DOHH2 (cell line): ENCODE data around the gene MOB2.

ENCODE experiments used
- H3F3A ChIP-seq: fragments of 200-600 bp; sonication (generic), shearing (Covaris generic); 2 replicates; pipeline ENCODE4 v1.6.0; 2016; ENCODE audit warnings: antibody characterized with exemption, mild to moderate bottlenecking; ENCODE audit not compliant: control insufficient read depth, insufficient read depth
- H3K27ac ChIP-seq: fragments of 200-600 bp; sonication (generic); 2 replicates; pipeline ENCODE4 v1.5.1; 2014; ENCODE audit warnings: low read depth, mild to moderate bottlenecking, low read length, moderate library complexity
- H3K27me3 ChIP-seq: fragments of 200-600 bp; sonication (generic); 2 replicates; pipeline ENCODE4 v1.6.1; 2014; ENCODE audit warnings: mild to moderate bottlenecking, low read length, mixed read lengths; ENCODE audit not compliant: control insufficient read depth
- H3K36me3 ChIP-seq: fragments of 200-600 bp; sonication (generic); 2 replicates; pipeline ENCODE4 v1.6.1; 2014; ENCODE audit warnings: mild to moderate bottlenecking, low read length, moderate library complexity, mixed read lengths; ENCODE audit not compliant: control insufficient read depth
- H3K4me1 ChIP-seq: fragments of 200-600 bp; sonication (generic); 2 replicates; pipeline ENCODE4 v1.6.1; 2014; ENCODE audit warnings: mild to moderate bottlenecking, low read length, mixed read lengths; ENCODE audit not compliant: control insufficient read depth
- H3K4me2 ChIP-seq: fragments of 200-600 bp; sonication (generic); 2 replicates; pipeline ENCODE4 v1.6.0; 2014; ENCODE audit warnings: mild to moderate bottlenecking, low read length, moderate library complexity
- H3K4me3 ChIP-seq: fragments of 200-600 bp; sonication (generic); 2 replicates; pipeline ENCODE4 v1.5.1; 2014; ENCODE audit warnings: mild to moderate bottlenecking, low read length, mixed read lengths
- H3K79me2 ChIP-seq: fragments of 200-600 bp; sonication (generic); 2 replicates; pipeline ENCODE4 v1.6.1; 2014; ENCODE audit warnings: mild to moderate bottlenecking, low read length, mixed read lengths; ENCODE audit not compliant: control insufficient read depth
- H3K9me2 ChIP-seq: fragments of 200-600 bp; sonication (generic); replicated peaks from 2 replicates; pipeline ENCODE4 v1.6.1; 2014; ENCODE audit warnings: mild to moderate bottlenecking, low read length, mixed read lengths; ENCODE audit not compliant: control insufficient read depth
- H3K9me3 ChIP-seq: fragments of 200-600 bp; sonication (generic); 2 replicates; pipeline ENCODE4 v1.6.1; 2014; ENCODE audit warnings: antibody characterized with exemption, low read length, mixed read lengths; ENCODE audit not compliant: control insufficient read depth, insufficient read depth
- H4K20me1 ChIP-seq: fragments of 200-600 bp; sonication (generic); 2 replicates; pipeline ENCODE4 v1.6.0; 2014; ENCODE audit warnings: low read depth, mild to moderate bottlenecking, antibody characterized with exemption, low read length, moderate library complexity; ENCODE audit not compliant: control insufficient read depth, insufficient read depth
- CTCF ChIP-seq: fragments of 200-600 bp; sonication (generic); IDR thresholded peaks from one replicate; pipeline ENCODE4 v1.5.1; 2014; ENCODE audit warnings: antibody characterized with exemption, mild to moderate bottlenecking, low read depth, low read length; ENCODE audit not compliant: poor library complexity, severe bottlenecking
- EZH2phosphoT487 ChIP-seq: fragments of 200-600 bp; sonication (generic); IDR thresholded peaks from 2 replicates; pipeline ENCODE4 v1.6.1; 2017; ENCODE audit warnings: borderline replicate concordance, mild to moderate bottlenecking, antibody characterized with exemption, low read length, moderate library complexity, mixed read lengths

The MOB2 gene

GRCh38 chr11:1468002-1468401, 18.6 kb downstream of the MOB2 start:
- Histone ChIP-seq H3K4me3 (no peak overlapping the region), H3K27me3 (no peaks in the 10 kb centered on the region), H3K79me2 (no peaks in the 10 kb centered on the region), H4K20me1 (no peaks in the 10 kb centered on the region; the same call in 1 of the 2 replicates), H3F3A (no peaks in the 10 kb centered on the region), H3K4me2 (no peak overlapping the region), H3K9me3 (no peaks in the 10 kb centered on the region), H3K9me2 (no peaks in the 10 kb centered on the region), H3K27ac (no peak overlapping the region), H3K4me1 (no peaks in the 10 kb centered on the region), H3K36me3 (no peaks in the 10 kb centered on the region)
- TF ChIP-seq CTCF (no peak), EZH2phosphoT487 (no peak)

GRCh38 chr11:1467270-1467669, 19.3 kb downstream of the MOB2 start:
- Histone ChIP-seq H3K9me2 (no peaks in the 10 kb centered on the region), H3K27ac (no peak overlapping the region), H3K36me3 (no peaks in the 10 kb centered on the region), H4K20me1 (no peaks in the 10 kb centered on the region; the same call in 1 of the 2 replicates), H3F3A (no peaks in the 10 kb centered on the region), H3K79me2 (no peaks in the 10 kb centered on the region), H3K9me3 (no peaks in the 10 kb centered on the region), H3K4me2 (no peak overlapping the region), H3K27me3 (no peaks in the 10 kb centered on the region), H3K4me3 (no peak overlapping the region), H3K4me1 (no peaks in the 10 kb centered on the region)
- no peak for TF ChIP-seq EZH2phosphoT487
- TF ChIP-seq CTCF: no peak

DNA sequence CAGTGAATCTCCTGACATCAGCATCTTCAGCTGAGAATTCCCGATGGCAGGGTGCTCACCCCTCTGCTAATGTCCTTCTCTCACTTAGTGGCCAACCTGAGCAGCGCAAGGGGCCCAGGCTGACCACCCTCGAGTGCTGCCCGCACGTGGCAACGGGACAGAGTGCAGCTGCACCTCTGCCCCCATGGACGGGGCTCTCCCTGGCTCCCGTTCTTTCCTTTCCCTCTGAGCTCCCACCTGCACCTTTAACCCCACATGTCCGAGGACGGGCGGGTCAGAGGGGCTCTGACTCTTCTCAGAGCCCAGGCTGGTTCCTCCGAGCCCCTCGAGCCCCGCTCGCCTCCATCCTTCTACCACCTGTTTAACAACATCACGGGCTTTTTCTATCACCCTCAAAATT, 19.8 kb downstream of the MOB2 start:
- Histone ChIP-seq H3K36me3 (no peaks in the 10 kb centered on the region), H4K20me1 (no peaks in the 10 kb centered on the region; the same call in 1 of the 2 replicates), H3K4me2 (no peak overlapping the region), H3K27me3 (no peaks in the 10 kb centered on the region), H3K4me3 (no peak overlapping the region), H3F3A (no peaks in the 10 kb centered on the region), H3K27ac (no peak overlapping the region), H3K79me2 (no peaks in the 10 kb centered on the region), H3K9me3 (no peaks in the 10 kb centered on the region), H3K4me1 (no peaks in the 10 kb centered on the region), H3K9me2 (no peaks in the 10 kb centered on the region)
- TF ChIP-seq EZH2phosphoT487 (no peak), CTCF (no peak)

- no peak overlapping the region for H3K4me2 ChIP-seq
- no peaks in the 10 kb centered on the region for H3K9me3 ChIP-seq
- H4K20me1 ChIP-seq: no peaks in the 10 kb centered on the region; the same call in 1 of the 2 replicates
- no peaks in the 10 kb centered on the region for H3K36me3 ChIP-seq
- H3K79me2 ChIP-seq: no peaks in the 10 kb centered on the region
- no peaks in the 10 kb centered on the region for H3K27me3 ChIP-seq
- H3K4me3 ChIP-seq: no peak overlapping the region
- no peaks in the 10 kb centered on the region for H3K4me1 ChIP-seq
- H3K27ac ChIP-seq: no peak overlapping the region
- TF ChIP-seq EZH2phosphoT487 (no peak), CTCF (no peak)
- no peaks in the 10 kb centered on the region for H3K9me2 ChIP-seq
- no peaks in the 10 kb centered on the region for H3F3A ChIP-seq
These were observed 23.5 kb downstream of the MOB2 start for GRCh38 chr11:1463056-1463455.
